Astrocyte (in vitro differentiated cells and primary cell): Measurements from ENCODE around the gene CCDC187. TPM values are rescaled to one million over a fixed set of nuclear protein-coding genes. Genes with fewer than 3 reads are reported as not detected.
"Not testable (repeated sequence)": the region's sequence is repeated elsewhere in the genome, so short reads cannot be mapped to it uniquely, and the experiment has no call there.

Source experiments
- DNase-seq: peaks from one replicate; pipeline ENCODE4 v3.0.0-alpha.2; 2010; ENCODE audit warnings: low read depth
- FAIRE-seq: peaks from 2 replicates; lab custom pipeline; 2011; peaks lifted over from hg19 to GRCh38; lab: Jason Lieb, UNC
- H2AFZ ChIP-seq: 2 replicates; pipeline ENCODE4 v1.6.0; 2012; ENCODE audit warnings: low read depth, low read length, inconsistent platforms
- H3K27ac ChIP-seq: 2 replicates; pipeline ENCODE4 v1.5.1; 2011; ENCODE audit warnings: low read depth, low read length, inconsistent platforms
- H3K27me3 ChIP-seq: 2 replicates; pipeline ENCODE4 v1.6.0; 2011; ENCODE audit warnings: low read length, inconsistent platforms; ENCODE audit not compliant: insufficient read depth
- H3K36me3 ChIP-seq: 2 replicates; pipeline ENCODE4 v1.5.1; 2011; ENCODE audit warnings: low read length, inconsistent platforms; ENCODE audit not compliant: insufficient read depth
- H3K4me1 ChIP-seq: 2 replicates; pipeline ENCODE4 v1.5.1; 2011; ENCODE audit warnings: low read length, inconsistent platforms; ENCODE audit not compliant: insufficient read depth
- H3K4me2 ChIP-seq: 2 replicates; pipeline ENCODE4 v1.6.0; 2012; ENCODE audit warnings: low read length, inconsistent platforms
- H3K4me3 ChIP-seq: 2 replicates; pipeline ENCODE4 v1.5.1; 2011; ENCODE audit warnings: low read depth, mild to moderate bottlenecking, low read length, inconsistent platforms; ENCODE audit not compliant: insufficient read depth
- H3K79me2 ChIP-seq: 2 replicates; pipeline ENCODE4 v1.6.0; 2012; ENCODE audit warnings: mild to moderate bottlenecking, low read length, inconsistent platforms; ENCODE audit not compliant: insufficient read depth
- H3K9ac ChIP-seq: 2 replicates; pipeline ENCODE4 v1.6.0; 2012; ENCODE audit warnings: mild to moderate bottlenecking, low read length, inconsistent platforms
- H3K9me3 ChIP-seq: 2 replicates; pipeline ENCODE4 v1.5.1; 2012; ENCODE audit warnings: low read depth, mild to moderate bottlenecking, low read length, inconsistent platforms; ENCODE audit not compliant: insufficient read depth
- H4K20me1 ChIP-seq: 2 replicates; pipeline ENCODE4 v1.6.0; 2012; ENCODE audit warnings: low read length, inconsistent platforms; ENCODE audit not compliant: insufficient read depth
- H3K27ac Mint-ChIP-seq: one replicate; pipeline ENCODE4 v1.8.0; 2021; ENCODE audit warnings: mild to moderate bottlenecking, mixed read lengths; ENCODE audit not compliant: unreplicated experiment
- H3K27me3 Mint-ChIP-seq: one replicate; pipeline ENCODE4 v1.8.0; 2021; ENCODE audit warnings: low read depth, mixed read lengths; ENCODE audit not compliant: unreplicated experiment
- H3K36me3 Mint-ChIP-seq: one replicate; pipeline ENCODE4 v1.8.0; 2021; ENCODE audit warnings: low read depth, mixed read lengths; ENCODE audit not compliant: unreplicated experiment
- H3K4me1 Mint-ChIP-seq: one replicate; pipeline ENCODE4 v1.8.0; 2021; ENCODE audit warnings: low read depth, mixed read lengths; ENCODE audit not compliant: unreplicated experiment
- H3K4me3 Mint-ChIP-seq: one replicate; pipeline ENCODE4 v1.8.0; 2021; ENCODE audit warnings: mild to moderate bottlenecking, moderate library complexity, mixed read lengths; ENCODE audit not compliant: unreplicated experiment
- H3K9me3 Mint-ChIP-seq: one replicate; pipeline ENCODE4 v1.8.0; 2021; ENCODE audit warnings: mild to moderate bottlenecking, mixed read lengths; ENCODE audit not compliant: unreplicated experiment
- CTCF ChIP-seq: IDR thresholded peaks from 2 replicates; pipeline ENCODE4 v1.5.1; 2011; ENCODE audit warnings: low read depth, mild to moderate bottlenecking, inconsistent platforms, low read length, moderate library complexity; ENCODE audit not compliant: insufficient read depth
- EZH2 ChIP-seq: IDR thresholded peaks from 2 replicates; pipeline ENCODE4 v1.6.1; 2012; ENCODE audit warnings: mild to moderate bottlenecking, low read length, inconsistent platforms; ENCODE audit not compliant: insufficient read depth
- total RNA-seq: library from RNA; stranded (reverse); gene quantifications from 2 replicates; pipeline ENCODE4 v1.2.1, GENCODE V29; 2021

Gene CCDC187
- total RNA-seq, 1 donor from 2014 or later = 0.09 TPM

- no peak overlapping the region for H3K4me3 ChIP-seq
- no peak overlapping the region for H3K27ac ChIP-seq
- FAIRE-seq (no peak), DNase-seq (no peak)
- TF ChIP-seq EZH2 = no peak
- no peak for TF ChIP-seq CTCF
- no peak overlapping the region for H3K27ac Mint-ChIP-seq
- H3K4me1 Mint-ChIP-seq = peaks cover 17% of the 10 kb centered on the region
- no peaks in the 10 kb centered on the region for H3K4me1 ChIP-seq
- H3K27me3 ChIP-seq = no peaks in the 10 kb centered on the region
- peaks cover 87% of the 10 kb centered on the region for H4K20me1 ChIP-seq
- peaks cover 54% of the 10 kb centered on the region for H3K79me2 ChIP-seq
- no peaks in the 10 kb centered on the region for H3K27me3 Mint-ChIP-seq
- no peaks in the 10 kb centered on the region for H3K36me3 ChIP-seq
- no peaks in the 10 kb centered on the region for H3K9me3 ChIP-seq
- peaks cover 17% of the 10 kb centered on the region for H3K36me3 Mint-ChIP-seq
- H3K9ac ChIP-seq = no peak overlapping the region
- no peak overlapping the region for H3K4me3 Mint-ChIP-seq
- H3K9me3 Mint-ChIP-seq = no peaks in the 10 kb centered on the region
- no peak overlapping the region for H3K4me2 ChIP-seq
- no peak overlapping the region for H2AFZ ChIP-seq
Observed at GRCh38 chr9:136238342-136238732, 65.6 kb downstream of the CCDC187 start.

- H3K9ac ChIP-seq = no peak overlapping the region
- FAIRE-seq = no peak
- H4K20me1 ChIP-seq = peaks cover 86% of the 10 kb centered on the region
- H3K4me1 ChIP-seq = no peaks in the 10 kb centered on the region
- no peaks in the 10 kb centered on the region for H3K27me3 Mint-ChIP-seq
- H3K4me3 Mint-ChIP-seq = no peak overlapping the region
- H3K9me3 ChIP-seq = no peaks in the 10 kb centered on the region
- H3K27ac ChIP-seq = no peak overlapping the region
- H3K27ac Mint-ChIP-seq = no peak overlapping the region
- no peak for DNase-seq
- no peak overlapping the region for H2AFZ ChIP-seq
- H3K4me1 Mint-ChIP-seq = peaks cover 13% of the 10 kb centered on the region
- H3K27me3 ChIP-seq = no peaks in the 10 kb centered on the region
- no peaks in the 10 kb centered on the region for H3K9me3 Mint-ChIP-seq
- no peaks in the 10 kb centered on the region for H3K36me3 ChIP-seq
- H3K36me3 Mint-ChIP-seq = peaks cover 19% of the 10 kb centered on the region
- no peak for TF ChIP-seq EZH2
- no peak for TF ChIP-seq CTCF
- H3K79me2 ChIP-seq = peaks cover 48% of the 10 kb centered on the region
- H3K4me2 ChIP-seq = no peak overlapping the region
- no peak overlapping the region for H3K4me3 ChIP-seq
Observed at GRCh38 chr9:136237486-136238341, 66.2 kb downstream of the CCDC187 start.

- not testable (repeated sequence) for H3K9me3 Mint-ChIP-seq, FAIRE-seq, H2AFZ ChIP-seq, H3K27me3 ChIP-seq, H3K4me1 ChIP-seq, H3K9me3 ChIP-seq, H3K4me3 ChIP-seq, H3K36me3 ChIP-seq, H3K27ac Mint-ChIP-seq, H3K9ac ChIP-seq, H3K4me3 Mint-ChIP-seq, H3K4me2 ChIP-seq, H3K27ac ChIP-seq, DNase-seq, H3K27me3 Mint-ChIP-seq
- peaks cover 40% of the 10 kb centered on the region for H3K79me2 ChIP-seq
- Mint-ChIP-seq H3K4me1 (peaks cover 12% of the 10 kb centered on the region), H3K36me3 (peaks cover 19% of the 10 kb centered on the region)
- H4K20me1 ChIP-seq = peaks cover 80% of the 10 kb centered on the region
Observed at GRCh38 chr9:136236471-136237410, 67.2 kb downstream of the CCDC187 start.
